ENCODE measurements around the gene CAPN13.

GRCh38 chr2:30733876-30734520, 73.2 kb downstream of the CAPN13 start:
- TF ChIP-seq CTCF (IDR thresholded peaks at IDR 0.05; ENCODE audit: low read depth, low read length) (no peak), EZH2phosphoT487 (IDR thresholded peaks at IDR 0.05; ENCODE audit: low read depth) (no peak)

All from OCI-LY3 (cell line).